GM19238 (cell line): ENCODE data around the gene RARB.

Experiments used
- DNase-seq: peaks from one replicate; pipeline ENCODE4 v3.0.0; 2011; ENCODE audit warnings: low spot score; ENCODE audit not compliant: insufficient read length

Gene RARB

DNA sequence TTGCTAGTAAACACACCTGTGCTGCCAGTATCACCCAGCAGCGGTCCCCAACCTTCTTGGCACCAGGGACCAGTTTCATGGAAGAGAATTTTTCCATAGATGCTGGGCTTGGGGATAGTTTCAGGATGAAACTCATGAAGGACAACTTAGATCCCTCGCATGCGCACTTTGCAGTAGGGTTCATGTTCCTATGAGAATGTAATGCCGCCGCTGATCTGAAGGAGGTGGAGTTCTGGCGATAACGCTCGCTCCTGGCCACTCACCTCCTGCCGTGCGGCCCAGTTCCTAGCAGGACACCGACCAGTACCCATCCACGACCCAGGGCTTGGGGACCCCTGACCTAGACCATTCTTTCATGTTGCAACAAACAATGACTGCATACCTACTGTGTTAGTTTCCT lies 146.9 kb downstream of the RARB start:
- DNase-seq: no peak

DNA sequence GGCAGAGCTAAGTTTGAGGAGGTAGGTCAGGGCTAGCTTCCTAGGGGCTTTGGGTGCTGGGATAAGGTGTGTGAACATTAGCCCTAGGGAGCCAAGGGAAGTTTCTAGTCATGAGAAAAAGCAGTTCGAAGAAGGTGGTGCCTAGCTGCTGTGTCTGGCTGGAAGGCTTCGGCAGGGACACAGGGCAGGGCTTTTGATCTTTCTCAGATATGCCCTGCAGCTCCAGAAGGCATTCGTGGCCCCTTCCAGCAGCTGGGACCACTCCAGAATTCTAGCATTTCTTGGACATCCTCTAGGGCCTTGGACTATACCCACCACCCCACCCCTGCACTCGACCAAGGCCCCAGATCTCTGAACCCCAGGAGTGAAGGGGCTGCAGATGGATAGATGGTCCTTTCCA lies 148.1 kb downstream of the RARB start:
- no peak for DNase-seq

DNA sequence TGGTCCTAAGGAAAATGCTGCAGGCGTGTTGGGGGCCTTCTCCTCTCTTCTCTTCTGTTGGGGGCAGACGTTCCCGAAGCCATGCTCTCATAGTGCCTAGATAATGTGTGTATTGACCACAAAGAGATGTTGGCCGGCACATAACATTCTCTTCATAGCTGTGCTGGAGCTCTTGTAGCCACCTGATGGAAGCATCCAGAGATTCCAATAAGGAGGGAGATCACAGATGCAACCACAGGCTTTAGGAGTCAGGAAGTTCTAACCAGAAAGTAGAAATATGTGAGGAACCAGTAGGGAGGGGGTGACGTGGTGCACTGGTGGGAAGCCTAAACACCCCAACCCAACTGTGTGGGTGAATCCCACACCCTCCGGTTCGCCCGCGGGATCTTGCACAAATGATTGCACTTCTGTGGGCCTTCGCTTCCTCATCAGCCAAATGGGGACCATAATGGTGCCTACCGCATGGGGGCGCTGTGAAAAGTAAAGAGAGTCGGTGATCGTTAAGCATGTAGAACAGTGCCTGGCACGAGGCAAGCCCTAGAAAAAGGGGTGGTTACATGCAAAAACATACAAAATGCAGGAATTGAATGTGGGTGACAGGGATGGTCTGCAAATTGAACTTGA lies 148.9 kb downstream of the RARB start:
- DNase-seq: no peak

DNA sequence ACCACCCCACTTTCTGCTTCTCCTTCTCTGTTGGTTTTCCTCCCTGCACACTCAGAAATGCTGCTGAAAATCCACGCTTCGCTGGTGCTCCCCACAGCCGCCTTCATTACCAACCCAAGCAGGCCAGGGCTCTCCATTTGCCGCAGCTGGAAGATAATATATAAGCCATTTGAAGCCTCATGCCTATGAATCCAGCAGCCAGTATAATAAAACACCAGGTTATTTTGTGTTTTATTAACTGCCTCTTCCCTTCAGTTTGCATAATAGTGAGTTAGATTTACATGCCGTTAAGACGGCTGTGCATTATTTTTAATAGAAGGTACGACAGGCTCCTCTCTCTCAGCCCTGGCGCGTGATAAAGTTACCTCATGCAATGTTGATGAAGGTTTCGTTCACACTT lies 150.0 kb downstream of the RARB start:
- DNase-seq: no peak

DNA sequence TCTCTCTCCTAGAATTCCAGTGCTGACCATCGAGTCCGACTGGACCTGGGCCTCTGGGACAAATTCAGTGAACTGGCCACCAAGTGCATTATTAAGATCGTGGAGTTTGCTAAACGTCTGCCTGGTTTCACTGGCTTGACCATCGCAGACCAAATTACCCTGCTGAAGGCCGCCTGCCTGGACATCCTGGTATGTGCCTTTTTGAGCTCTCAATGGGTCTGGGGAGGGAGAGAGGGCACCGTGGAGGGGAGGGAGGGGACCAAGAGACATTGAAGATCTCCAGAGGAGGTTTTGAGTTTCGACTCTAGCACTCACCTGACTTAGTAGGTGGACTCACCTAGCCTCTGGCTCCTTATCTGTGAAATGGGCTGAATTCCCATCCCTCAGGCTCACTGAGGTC lies 152.5 kb downstream of the RARB start:
- no peak for DNase-seq

DNA sequence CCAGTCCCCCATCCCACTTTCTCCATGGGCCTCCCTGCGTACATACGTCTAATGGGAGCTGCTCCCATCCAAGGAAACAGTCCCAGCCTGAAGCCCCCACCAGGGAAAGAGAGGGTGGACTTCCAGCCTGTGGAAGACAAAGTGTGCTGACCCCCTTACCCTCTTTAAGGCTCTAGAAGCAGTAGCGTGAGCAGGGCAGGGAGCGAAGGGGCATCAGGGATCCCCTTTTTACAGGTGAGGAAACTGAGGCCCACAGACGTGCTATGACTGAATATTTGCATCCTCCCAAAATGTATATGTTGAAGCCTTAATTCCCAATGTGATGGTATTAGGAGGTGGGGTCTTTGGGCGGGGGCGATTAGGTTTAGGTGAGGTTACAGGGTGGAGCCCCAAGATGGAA lies 153.3 kb downstream of the RARB start:
- no peak for DNase-seq

DNA sequence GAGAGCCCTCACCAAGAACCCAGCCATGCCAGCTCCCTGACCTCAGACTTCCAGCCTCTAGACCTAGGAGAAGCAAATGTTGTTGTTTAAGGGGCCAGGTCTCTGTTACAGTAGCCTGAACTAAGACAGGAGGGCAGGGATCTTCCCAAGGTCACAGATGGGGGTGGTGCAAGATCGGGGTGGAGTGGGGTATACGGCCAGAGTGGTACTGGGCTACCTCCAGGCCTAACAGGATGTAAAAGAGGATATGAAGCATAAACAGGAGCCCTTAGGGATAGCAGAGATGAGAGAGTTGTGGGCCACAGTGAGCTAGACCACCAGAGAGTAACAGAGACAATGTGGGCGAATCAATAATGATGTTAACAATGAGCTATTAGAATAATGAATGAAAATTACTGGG lies 153.8 kb downstream of the RARB start:
- DNase-seq: no peak

DNA sequence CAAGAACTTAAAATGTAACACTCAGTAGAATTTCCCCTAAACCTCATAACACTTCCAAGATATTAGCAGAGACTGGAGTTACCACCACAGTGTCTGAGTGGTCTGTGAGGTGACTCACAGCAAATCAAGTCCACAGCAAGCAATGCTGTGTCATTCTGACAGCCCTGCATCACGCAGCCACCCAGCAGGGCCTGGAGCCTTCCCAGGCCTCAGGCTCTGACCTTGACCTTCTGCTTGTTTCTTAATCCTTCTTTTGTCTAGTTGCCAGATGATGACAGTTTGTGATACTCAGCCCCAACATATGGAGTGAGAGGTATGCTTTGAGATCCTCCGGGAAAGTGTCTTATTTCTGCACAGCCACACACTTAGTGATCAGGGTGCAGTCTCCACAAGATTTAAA lies 154.2 kb downstream of the RARB start:
- DNase-seq: no peak

DNA sequence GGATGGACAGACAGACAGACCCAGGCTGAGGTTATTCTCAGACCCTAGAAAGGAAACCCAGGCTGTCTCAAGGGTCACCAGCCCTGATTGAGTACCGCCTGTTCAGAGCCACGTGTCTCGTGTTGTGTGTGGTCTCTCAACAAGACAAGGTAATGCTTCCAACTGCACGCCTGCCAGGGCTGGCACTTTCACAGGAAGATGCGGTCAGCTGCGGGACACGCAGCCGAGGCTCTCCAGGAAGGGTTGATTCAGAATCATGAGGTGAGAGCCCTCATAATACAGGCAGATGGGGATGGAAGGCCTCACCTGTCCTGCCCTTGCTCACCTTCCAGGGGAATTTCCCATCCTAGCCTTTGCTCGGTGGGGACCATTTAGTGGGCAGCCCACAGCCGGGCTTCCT lies 155.3 kb downstream of the RARB start:
- DNase-seq: no peak

DNA sequence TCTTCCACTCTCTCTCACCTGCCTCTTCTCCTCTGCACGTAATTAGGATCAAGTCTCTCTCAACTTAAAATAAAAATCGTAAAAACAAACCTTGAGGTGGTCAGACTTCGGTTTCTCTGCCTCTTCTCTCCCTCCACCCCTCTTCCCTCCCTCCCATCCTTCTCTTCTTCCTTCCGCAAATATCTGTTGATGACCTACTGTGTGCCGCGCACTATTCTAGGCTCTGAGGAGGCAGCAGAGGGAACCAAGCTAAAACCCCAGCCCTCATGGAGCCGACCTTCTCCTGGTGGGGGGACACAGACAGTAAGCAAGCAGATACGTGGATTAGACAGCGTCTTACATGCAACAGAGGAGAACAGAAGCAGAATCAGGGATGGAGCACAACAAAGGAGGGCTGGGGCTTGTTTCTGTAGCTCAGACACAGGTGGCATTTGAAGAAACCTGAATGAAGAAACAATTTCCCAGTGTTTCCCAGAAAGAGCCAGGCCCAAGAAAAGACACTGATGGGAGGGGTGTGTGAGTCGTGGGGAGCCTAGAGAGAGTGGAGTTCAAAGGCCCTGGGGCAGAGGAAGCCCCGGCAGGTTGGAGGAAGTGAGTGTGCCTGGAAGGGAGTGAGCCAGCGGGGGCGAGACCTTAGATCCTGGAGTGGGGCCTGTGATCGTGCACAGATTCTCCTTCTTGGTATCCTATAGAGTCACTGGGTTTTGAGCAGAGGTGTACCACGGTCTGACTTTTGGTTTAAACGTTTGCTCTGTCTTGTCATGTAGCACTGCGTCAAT lies 156.1 kb downstream of the RARB start:
- DNase-seq: no peak

DNA sequence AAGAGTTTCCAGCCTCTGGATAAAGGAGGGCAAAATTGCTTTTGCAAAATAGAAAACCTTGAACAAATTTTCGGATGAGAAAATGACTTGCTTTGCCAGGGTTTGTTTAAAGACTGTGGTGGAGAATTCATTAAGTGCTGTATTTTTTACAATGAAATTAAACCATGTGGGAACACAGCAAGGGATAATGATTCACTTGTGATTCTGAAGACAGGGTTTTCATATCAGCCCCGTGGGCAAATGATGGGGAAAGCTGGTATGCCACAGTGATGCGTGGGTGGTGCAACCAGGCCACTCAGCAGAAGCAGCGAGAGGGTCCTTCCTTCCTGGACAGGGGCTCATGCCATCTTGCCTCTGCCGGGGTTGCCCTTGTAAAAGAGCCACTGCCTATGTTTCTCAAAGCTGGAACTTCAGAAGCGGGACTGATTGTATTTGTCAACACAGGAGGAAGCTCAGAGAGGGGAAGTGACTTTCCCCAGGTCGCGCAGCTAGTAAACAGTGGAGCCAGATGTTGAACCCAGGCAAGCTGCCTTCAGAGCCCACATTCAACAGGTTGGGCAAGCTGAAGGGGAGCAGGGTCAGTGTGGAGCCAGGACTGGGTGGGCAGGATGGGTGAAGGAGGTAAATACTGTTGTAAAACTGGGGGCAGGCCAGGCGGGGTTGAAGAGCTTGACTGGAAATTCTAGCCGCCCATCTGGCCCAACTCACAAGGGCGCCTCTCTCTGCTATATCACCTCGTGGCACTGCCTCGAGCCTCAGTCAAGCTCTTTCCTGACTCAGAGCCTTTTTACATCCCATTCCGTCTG lies 157.5 kb downstream of the RARB start:
- no peak for DNase-seq

DNA sequence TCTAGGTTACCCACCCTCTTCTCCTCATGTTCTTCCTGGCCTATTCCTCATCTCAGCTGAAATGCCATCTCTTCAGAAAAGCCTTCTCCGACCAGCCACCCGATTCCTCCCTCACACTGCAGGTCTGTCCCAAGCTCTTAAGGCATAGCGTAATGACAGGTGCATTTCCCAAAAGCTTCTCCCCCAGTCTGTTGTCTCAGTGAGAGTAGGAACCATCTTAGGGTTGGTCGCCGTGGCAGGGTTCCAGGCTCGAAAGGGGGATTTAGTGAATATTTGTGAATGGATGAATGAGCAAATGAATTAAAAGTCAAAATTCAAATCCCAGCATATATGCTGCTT lies 158.1 kb downstream of the RARB start:
- no peak for DNase-seq

DNA sequence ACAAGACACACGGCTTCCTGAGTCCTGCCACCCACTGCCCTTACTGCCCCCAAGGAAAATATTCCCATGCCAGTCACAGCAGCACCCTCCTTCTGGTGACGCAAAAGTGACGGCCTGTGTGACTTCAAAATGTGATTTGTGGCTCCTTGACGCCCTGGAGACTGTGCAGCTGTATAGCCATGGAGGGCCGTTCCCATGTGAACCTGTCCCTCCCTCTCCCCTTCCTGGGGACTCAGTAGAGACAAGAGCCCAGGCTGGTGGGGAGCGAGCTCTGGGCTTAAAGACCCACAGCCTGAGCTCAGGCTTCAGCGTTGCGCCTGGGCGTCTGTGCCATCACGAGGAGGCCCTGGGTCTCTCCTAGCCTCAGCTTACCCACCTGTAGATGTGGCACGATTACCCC lies 158.5 kb downstream of the RARB start:
- no peak for DNase-seq

DNA sequence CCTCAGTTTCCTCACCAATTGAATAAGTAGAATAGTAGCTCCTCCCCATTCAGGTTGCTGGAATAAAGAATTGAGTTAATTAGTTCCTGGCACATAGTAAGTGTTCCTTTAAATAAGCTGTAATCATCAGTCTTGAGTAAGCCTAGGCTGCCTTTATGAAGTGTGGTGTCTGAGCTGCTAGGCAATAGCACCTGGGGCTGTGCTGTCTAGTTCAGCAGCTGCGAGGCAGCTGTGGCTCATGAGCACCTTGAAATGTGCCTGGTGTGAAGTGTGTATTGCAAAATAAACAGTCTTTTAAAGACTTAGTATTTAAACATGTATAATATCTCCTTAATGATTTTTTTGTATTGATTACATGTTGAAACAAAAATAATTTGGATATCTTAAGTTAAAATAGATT lies 159.0 kb downstream of the RARB start:
- DNase-seq: no peak

DNA sequence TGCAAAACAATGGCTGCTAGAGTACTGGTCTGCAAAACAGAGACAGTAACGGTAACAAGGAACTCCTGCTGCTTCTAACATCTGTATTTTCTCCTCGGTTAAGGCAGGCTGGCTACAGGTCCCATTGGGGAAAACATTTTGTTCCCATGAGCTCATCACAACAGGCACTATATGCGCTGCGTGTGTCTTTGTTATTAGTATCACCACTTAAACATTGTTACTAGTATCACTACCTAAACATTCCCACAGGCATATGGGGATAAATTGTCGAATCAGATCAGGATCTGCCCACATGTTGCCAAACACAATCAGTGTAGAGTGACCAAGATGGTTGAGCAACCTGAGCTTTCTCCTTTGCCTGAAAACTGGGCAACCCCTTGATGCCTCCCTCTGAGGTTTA lies 159.5 kb downstream of the RARB start:
- no peak for DNase-seq

DNA sequence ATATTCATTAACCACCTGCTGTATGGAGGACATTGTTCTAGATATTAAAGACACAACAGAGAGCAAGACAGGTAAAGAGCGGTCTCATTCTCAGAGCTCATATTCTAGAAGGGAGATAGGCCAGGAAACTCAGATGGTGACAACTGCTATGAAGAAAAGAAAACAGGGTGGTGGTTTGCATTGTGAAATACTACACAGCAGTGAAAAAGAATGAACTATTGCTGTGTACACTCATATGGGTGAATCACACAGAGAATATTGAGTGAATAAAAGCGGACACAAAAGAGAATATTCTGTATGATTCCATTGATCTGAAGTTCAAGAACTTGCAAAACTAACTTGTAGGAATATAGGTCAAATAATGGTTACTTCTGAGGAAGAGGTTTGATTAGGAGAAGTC lies 159.9 kb downstream of the RARB start:
- DNase-seq: no peak

DNA sequence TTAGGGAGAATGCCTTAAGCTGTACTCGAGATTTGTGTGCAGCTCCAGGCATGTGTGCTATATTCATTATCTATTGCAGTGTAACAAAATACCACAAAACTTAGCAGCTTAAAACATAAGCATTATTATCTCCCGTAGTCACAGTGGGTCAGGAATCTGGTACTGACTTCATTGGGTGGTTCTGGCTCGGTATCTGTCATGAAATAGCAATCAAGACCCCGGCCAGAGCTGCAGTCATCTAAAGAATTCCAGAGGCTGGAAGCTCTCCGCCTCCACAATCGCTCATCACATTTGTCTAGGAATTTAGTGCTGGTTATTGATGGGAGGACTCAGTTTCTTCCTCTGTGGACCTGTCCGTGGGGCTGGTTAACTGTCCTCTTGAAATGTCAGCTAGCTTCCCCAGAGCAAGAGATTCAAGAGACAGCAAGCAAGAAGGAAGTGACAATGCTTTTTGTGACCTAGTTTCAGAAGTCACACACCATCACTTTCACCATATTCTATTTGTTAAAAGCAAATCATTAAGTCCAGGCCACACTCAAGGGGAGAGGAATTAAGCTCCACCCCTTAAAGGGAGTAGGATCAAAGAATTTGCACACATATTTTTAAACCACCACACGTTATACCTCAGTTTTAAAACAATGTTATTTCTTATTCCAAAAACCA lies 160.5 kb downstream of the RARB start:
- DNase-seq: no peak

DNA sequence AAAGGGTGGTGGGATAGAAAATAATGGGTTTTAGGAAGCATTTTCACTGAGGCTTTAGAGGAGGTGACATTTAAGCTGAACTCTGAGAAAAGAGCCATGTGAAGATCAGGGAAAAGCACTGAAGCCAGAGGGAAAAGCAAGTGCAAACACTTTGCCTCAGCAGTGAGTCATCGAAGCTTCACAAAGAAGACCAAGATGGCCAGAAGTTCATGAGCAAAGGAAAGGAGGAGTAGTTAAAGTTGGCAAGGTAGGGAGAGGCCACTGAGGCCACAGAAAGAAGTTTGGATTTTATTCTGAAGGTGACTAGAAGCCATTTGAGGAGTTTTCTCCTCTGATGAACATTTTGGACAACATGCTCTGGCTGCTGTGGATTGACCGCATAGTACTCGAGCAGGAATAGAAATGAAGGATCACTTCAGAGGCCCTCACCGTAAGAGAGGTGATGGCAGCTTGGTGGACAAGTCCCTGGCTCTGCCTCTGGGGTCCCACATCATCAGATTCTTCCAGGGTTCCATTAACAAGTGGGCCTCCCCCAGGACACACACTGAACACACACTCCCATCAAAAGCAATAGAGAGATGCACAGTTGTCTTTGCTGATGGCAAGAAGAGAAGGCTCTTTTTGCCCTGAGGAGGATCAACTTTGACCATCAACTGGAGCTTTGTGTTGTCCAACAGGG lies 161.2 kb downstream of the RARB start:
- DNase-seq: no peak

DNA sequence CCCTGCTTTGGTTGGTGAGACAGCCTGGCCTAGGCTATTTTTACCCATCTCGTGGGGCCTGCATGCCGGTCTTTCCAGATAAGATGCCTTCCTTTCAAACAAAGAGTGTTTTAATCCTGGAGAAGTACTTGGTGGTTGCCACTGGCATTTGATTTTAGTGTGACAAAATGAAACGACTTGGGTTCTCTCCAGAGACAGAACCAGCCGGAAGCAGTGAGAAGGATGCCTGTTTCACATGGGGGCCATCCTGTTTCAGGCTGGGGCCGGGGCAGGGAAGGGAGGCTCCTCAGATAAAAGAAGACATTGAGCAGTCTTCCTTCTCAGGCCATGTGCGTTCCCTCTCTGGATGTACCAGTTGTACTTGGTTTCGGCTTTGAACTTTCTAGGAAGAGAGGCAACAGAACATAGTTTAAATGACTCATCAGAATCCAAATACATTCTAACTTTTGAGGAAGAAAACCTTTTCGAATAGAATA lies 161.8 kb downstream of the RARB start:
- DNase-seq: no peak

DNA sequence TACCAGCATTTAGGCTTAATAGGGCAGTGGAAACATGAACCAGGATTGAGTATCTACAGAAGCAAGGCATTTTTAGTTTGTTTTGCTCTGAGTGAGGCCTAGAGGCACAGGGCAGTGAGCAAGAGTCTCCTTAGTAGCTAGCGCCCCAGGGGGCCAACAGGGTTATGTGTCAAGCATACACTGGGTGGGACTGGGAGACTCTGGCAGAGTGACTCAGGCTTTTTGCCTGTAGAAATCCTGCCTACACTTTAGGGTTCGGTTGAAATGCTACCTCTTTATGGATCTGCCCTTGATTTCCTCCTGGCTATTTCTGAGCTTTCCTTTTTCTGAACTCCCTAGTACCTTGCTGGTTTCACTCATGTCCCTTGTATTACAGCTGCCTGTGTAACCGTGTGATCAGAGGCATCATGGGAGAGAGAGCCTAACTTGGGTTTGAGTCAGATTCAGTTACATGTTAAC lies 164.5 kb downstream of the RARB start:
- DNase-seq: no peak

DNA sequence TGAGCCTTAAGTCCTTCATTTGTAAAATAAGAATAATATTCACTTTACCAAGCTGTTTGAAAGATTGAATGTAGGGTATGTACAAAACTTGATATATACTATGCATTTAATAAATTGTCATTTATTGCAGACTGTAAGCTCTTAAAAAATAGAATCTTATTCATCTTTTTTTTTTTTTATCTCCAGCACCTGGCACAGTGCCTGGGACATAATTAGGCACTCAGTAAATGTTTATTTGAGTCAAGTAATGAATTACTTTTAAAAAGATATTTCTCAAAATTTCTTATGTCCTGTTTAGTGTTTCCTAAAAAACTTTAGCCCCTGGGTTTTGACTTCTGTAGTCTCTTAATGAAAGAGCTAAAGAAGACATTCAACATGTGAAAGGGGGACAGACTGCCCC lies 164.9 kb downstream of the RARB start:
- DNase-seq: no peak
